ENCODE results near the gene LRRC32. TPM values are rescaled to one million over a fixed set of nuclear protein-coding genes. Genes with fewer than 3 reads are reported as not detected.

The LRRC32 gene
- total and polyA plus RNA-seq, 10 of the 15 experiments (the other 5 are each of a cell fraction or from before 2014, with no cell fraction given) = 0.56 to 20.8 (median 7.4) TPM

DNA sequence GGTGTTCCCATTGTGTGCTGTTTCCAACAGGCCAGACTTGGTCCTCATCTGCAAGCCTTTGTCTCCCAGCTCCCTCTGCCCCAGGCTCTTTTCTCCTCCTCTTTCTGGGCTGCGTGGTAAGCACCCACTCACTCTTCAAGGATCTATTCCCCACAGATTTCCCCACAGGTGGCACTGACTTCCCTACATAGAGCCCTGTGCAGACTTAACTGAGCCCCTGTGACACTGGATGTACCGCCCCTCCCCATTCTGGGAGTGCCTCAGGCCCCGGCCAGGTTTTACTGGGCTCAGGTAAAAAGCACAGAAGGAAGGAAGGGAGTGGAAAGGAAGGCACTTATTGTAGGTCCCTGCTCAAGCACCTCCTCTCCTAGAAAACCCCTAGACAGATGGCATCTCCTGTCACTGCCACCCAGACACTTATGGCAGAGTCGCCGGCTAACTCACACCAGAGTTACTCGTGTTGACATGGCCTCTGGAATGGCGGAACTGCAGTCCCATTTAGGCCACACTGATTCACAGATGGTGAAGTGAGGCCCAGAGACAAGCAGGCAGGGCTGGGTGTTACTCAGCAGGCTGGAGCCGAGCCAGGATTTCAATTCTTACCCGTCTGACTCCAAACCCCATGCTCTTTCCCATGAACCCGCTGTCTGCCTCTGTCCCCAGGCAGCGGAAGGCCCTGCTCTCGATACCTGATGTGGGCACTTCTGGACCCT lies 47.2 kb downstream of the LRRC32 start:
- FAIRE-seq (no peak), DNase-seq (ENCODE audit: low read depth, low spot score) (no peak), ATAC-seq (no peak)
- ChIA-PET SMC1A (ENCODE audit: uncharacterized antibody, unreplicated experiment) (interaction anchor here (1.0 to 1.4 kb wide), 2 partner anchors 49 to 56 kb away, joined by 3 to 4 read pairs; no protein-coding TSS in a partner anchor), RAD21 (ENCODE audit: unreplicated experiment) (no interaction called here), POLR2A (no interaction called here), CTCF (interaction anchor here (1.7 kb wide), 1 partner anchor 49 kb away, joined by 3 read pairs; no protein-coding TSS in a partner anchor)
- in situ Hi-C loops (cut with MboI) = no loop called here
- Histone ChIP-seq H3K36me3 (ENCODE audit: control insufficient read depth in 2 of 2, insufficient read depth in 2 of 2, low read length in 1 of 2) (no peaks in the 10 kb centered on the region), H2AFZ (ENCODE audit: control insufficient read depth, low read depth, low read length) (no peak overlapping the region), H4K20me1 (ENCODE audit: control insufficient read depth, insufficient read depth) (no peaks in the 10 kb centered on the region; the same call in 1 of the 2 replicates), H3K4me3 (no peak overlapping the region), H3K79me2 (ENCODE audit: control insufficient read depth, insufficient read depth, low read length) (no peaks in the 10 kb centered on the region), H3K9me3 (replicated peaks; ENCODE audit: control insufficient read depth, insufficient read depth, low read length) (peaks cover 16% of the 10 kb centered on the region; the same call in 2 of the 3 replicates), H3K4me1 (ENCODE audit: control insufficient read depth, insufficient read depth, low read length) (peaks cover 20% of the 10 kb centered on the region), H3K27me3 (replicated peaks in 1 of 2; ENCODE audit: control insufficient read depth in 2 of 2, insufficient read depth in 2 of 2, low read length in 1 of 2) (peaks cover 0 to 13% of the 10 kb centered on the region in 2 experiments; a peak in 1 of 4 replicates), H3K27ac (ENCODE audit: control insufficient read depth, insufficient read depth) (no peak overlapping the region), H3K4me2 (ENCODE audit: control insufficient read depth, insufficient read depth) (no peak overlapping the region), H3K9ac (ENCODE audit: control insufficient read depth, insufficient read depth, low read length) (no peak overlapping the region)
- no TSS peak for BruUV-seq (replicated peaks)
- TF ChIP-seq ZNF217 (IDR thresholded peaks at IDR 0.05) = no peak
- intact Hi-C loops (cut with micrococcal nuclease; ENCODE audit: unreplicated experiment) = no loop called here
- 58% methylated on average over 12 of the region's 12 CpGs for WGBS (ENCODE audit: insufficient coverage, insufficient replicate concordance, low lambda C conversion rate, missing lambda C conversion rate)

DNA sequence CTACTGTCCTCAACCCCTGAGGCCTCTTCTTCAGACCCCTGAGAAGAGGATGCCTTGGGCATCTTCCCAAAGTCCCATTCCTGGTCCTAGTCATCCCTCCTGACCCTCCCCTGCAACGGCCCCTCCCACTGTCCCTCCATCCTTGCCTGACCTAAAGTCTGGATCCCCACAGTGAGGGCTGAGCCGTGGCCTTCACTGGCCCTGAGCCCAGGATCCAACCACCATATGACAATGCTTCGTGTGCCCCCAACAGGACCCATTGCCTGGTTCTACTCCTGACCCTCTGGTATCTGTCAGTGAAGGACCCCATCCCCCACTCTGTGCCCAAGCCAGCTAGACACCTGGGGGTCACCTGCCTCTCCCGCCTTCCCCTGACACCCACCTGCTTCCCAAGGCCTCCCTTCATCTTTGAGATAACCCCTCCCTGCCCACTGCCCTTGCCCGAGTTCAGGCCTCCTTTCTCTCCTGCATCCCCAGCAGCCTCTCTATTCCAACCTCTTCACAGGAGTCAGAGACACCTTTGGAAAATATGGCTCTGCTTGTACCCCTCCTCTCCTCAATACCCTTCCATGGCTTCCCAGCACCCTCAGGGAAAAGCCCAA lies 48.0 kb downstream of the LRRC32 start:
- Histone ChIP-seq H3K36me3 (ENCODE audit: control insufficient read depth in 2 of 2, insufficient read depth in 2 of 2, low read length in 1 of 2) (no peaks in the 10 kb centered on the region), H3K9ac (ENCODE audit: control insufficient read depth, insufficient read depth, low read length) (no peak overlapping the region), H3K4me1 (ENCODE audit: control insufficient read depth, insufficient read depth, low read length) (peaks cover 15% of the 10 kb centered on the region), H3K27me3 (replicated peaks in 1 of 2; ENCODE audit: control insufficient read depth in 2 of 2, insufficient read depth in 2 of 2, low read length in 1 of 2) (peaks cover 0 to 13% of the 10 kb centered on the region in 2 experiments; a peak in 1 of 4 replicates), H4K20me1 (ENCODE audit: control insufficient read depth, insufficient read depth) (no peaks in the 10 kb centered on the region; the same call in 1 of the 2 replicates), H3K79me2 (ENCODE audit: control insufficient read depth, insufficient read depth, low read length) (no peaks in the 10 kb centered on the region), H3K9me3 (replicated peaks; ENCODE audit: control insufficient read depth, insufficient read depth, low read length) (peaks cover 18% of the 10 kb centered on the region; the same call in 2 of the 3 replicates), H3K27ac (ENCODE audit: control insufficient read depth, insufficient read depth) (no peak overlapping the region), H3K4me3 (no peak overlapping the region), H2AFZ (ENCODE audit: control insufficient read depth, low read depth, low read length) (no peak overlapping the region), H3K4me2 (ENCODE audit: control insufficient read depth, insufficient read depth) (no peak overlapping the region)
- RAD21 ChIA-PET (ENCODE audit: unreplicated experiment) = no interaction called here
- CTCF ChIA-PET = no interaction called here
- WGBS (ENCODE audit: insufficient coverage, insufficient replicate concordance, low lambda C conversion rate, missing lambda C conversion rate) = 32% methylated on average over 5 of the region's 5 CpGs
- DNase-seq (ENCODE audit: low read depth, low spot score) (no peak), ATAC-seq (no peak), FAIRE-seq (no peak)
- in situ Hi-C loops (cut with MboI) = no loop called here
- POLR2A ChIA-PET = no interaction called here
- intact Hi-C loops (cut with micrococcal nuclease; ENCODE audit: unreplicated experiment) = no loop called here
- SMC1A ChIA-PET (ENCODE audit: uncharacterized antibody, unreplicated experiment) = no interaction called here
- no TSS peak for BruUV-seq (replicated peaks)
- TF ChIP-seq CBX5 (IDR thresholded peaks at IDR 0.05; ENCODE audit: low read depth) (no peak), ASH2L (IDR thresholded peaks at IDR 0.05; ENCODE audit: borderline replicate concordance, low read depth) (no peak), CBFB (IDR thresholded peaks at IDR 0.05; ENCODE audit: low read depth) (no peak), RELA (IDR thresholded peaks at IDR 0.05; ENCODE audit: borderline replicate concordance, partially characterized antibody) (no peak), RAD21 (IDR thresholded peaks at IDR 0.05; ENCODE audit: insufficient read depth, low read depth, low read length) (no peak), NR2F1 (conservative IDR thresholded peaks at IDR 0.05) (no peak), NR2C2 (IDR thresholded peaks at IDR 0.05; ENCODE audit: borderline replicate concordance, control insufficient read depth, insufficient read length, low read depth) (no peak), RB1 (IDR thresholded peaks at IDR 0.05; ENCODE audit: borderline replicate concordance) (no peak), TCF12 (IDR thresholded peaks at IDR 0.05; ENCODE audit: low read depth, low read length) (no peak), IRF3 (IDR thresholded peaks at IDR 0.05) (no peak), POU2F2 (IDR thresholded peaks at IDR 0.05; ENCODE audit: borderline replicate concordance, low read depth, low read length) (no peak), ZZZ3 (IDR thresholded peaks at IDR 0.05; ENCODE audit: control insufficient read depth, insufficient read length, low read depth) (no peak)
